K562 (cell line): ENCODE data around the gene DYNC1H1. TPM values are rescaled to one million over a fixed set of nuclear protein-coding genes. Genes with fewer than 3 reads are reported as not detected.

Experiments
- ATAC-seq: fragments of 200-7000 bp; cut with Tn5 transposase; 3 replicates; pipeline ENCODE4 v1.9.1; 2020; ENCODE audit warnings: moderate library complexity
- BruUV-seq: library from RNA; stranded (reverse); fragments of 400-500 nt; replicated peaks from 2 replicates; lab custom pipeline; 2021; lab: Mats Ljungman, UMichigan
- CTCF ChIA-PET: fragments of 300-600 bp; formaldehyde crosslinking; extraction: SDS; loops from one replicate; lab custom pipeline; 2021; ENCODE audit warnings: low intra/inter-chr PET ratio; lab: Yijun Ruan, JAX
- POLR2A ChIA-PET: fragments of 300-600, 350-650 bp; sonication (Branson Sonifier 250); formaldehyde crosslinking; extraction: SDS; loops from one replicate; lab custom pipeline; 2021; ENCODE audit warnings: antibody characterized with exemption, inconsistent platforms; lab: Yijun Ruan, JAX
- DNase-seq, 4 experiments: peaks; one replicate each; pipeline versions ENCODE4 v3.0.0 to v3.0.0-alpha.2; 2011 to 2018; ENCODE audit warnings: low spot score in 3 of 4, mixed read lengths in 3 of 4; ENCODE audit errors: extremely low read depth in 1 of 4
- FAIRE-seq: peaks from 2 replicates; lab custom pipeline; 2011; peaks lifted over from hg19 to GRCh38; lab: Jason Lieb, UNC
- H2AFZ ChIP-seq: 2 replicates; pipeline ENCODE4 v1.6.0; 2011; ENCODE audit warnings: low read depth, low read length, control low read depth, inconsistent platforms
- H3K27ac ChIP-seq: fragments of 200-600 bp; 3 replicates; pipeline ENCODE4 v1.8.0; 2011; ENCODE audit warnings: low read depth, mild to moderate bottlenecking, control low read depth, inconsistent platforms, low read length, moderate library complexity, mixed read lengths; ENCODE audit errors: extremely low read depth
- H3K27me3 ChIP-seq, 2 experiments: fragments of 300-600 bp in 1 of 2; 2 replicates in 1 of 2; 3 replicates in 1 of 2; pipeline versions ENCODE4 v1.6.0 to v1.8.0; 2011; ENCODE audit warnings: inconsistent platforms in 2 of 2, low read length in 2 of 2, mild to moderate bottlenecking in 1 of 2, mixed read lengths in 1 of 2, moderate library complexity in 1 of 2; ENCODE audit not compliant: control insufficient read depth in 2 of 2, insufficient read depth in 2 of 2
- H3K36me3 ChIP-seq: fragments of 300-600 bp; 3 replicates; pipeline ENCODE4 v1.8.0; 2011; ENCODE audit warnings: mild to moderate bottlenecking, low read length, inconsistent platforms; ENCODE audit not compliant: control insufficient read depth, insufficient read depth
- H3K4me1 ChIP-seq, 2 experiments: fragments of 200-600 bp in 1 of 2; replicated peaks in 1 of 2; 2 replicates in 1 of 2; 3 replicates in 1 of 2; pipeline versions ENCODE4 v1.5.1 to v1.8.0; 2011; ENCODE audit warnings: inconsistent platforms in 2 of 2, low read length in 2 of 2, mild to moderate bottlenecking in 1 of 2, mixed read lengths in 1 of 2, moderate library complexity in 1 of 2; ENCODE audit not compliant: control insufficient read depth in 2 of 2, insufficient read depth in 2 of 2
- H3K4me2 ChIP-seq: 2 replicates; pipeline ENCODE4 v1.6.1; 2011; ENCODE audit warnings: low read length, control low read depth, inconsistent platforms, mixed read lengths; ENCODE audit not compliant: insufficient read depth
- H3K4me3 ChIP-seq: fragments of 200-600 bp; sonication (generic), shearing (Covaris generic); 2 replicates; pipeline ENCODE4 v1.5.1; 2016; ENCODE audit warnings: control low read depth, inconsistent platforms
- H3K79me2 ChIP-seq: fragments of 200-600 bp; 3 replicates; pipeline ENCODE4 v1.8.0; 2011; ENCODE audit warnings: low read length, inconsistent platforms; ENCODE audit not compliant: control insufficient read depth, insufficient read depth
- H3K9ac ChIP-seq, 2 experiments: 2 replicates each; pipeline versions ENCODE4 v1.6.0 to v1.6.1; 2011; ENCODE audit warnings: low read depth in 2 of 2, low read length in 2 of 2, control low read depth in 1 of 2, inconsistent platforms in 1 of 2, mild to moderate bottlenecking in 1 of 2, mixed read lengths in 1 of 2; ENCODE audit not compliant: insufficient read depth in 1 of 2
- H3K9me1 ChIP-seq: one replicate; pipeline ENCODE4 v1.6.0; 2011; ENCODE audit warnings: inconsistent platforms, mild to moderate bottlenecking, low read length, moderate library complexity; ENCODE audit not compliant: control insufficient read depth, insufficient read depth
- H3K9me3 ChIP-seq: replicated peaks from 2 replicates; pipeline ENCODE4 v1.5.1; 2011; ENCODE audit warnings: low read depth, low read length, inconsistent platforms; ENCODE audit not compliant: control insufficient read depth, insufficient read depth
- H4K20me1 ChIP-seq: replicated peaks from 2 replicates; pipeline ENCODE4 v1.6.1; 2011; ENCODE audit warnings: low read length, inconsistent platforms, mixed read lengths; ENCODE audit not compliant: control insufficient read depth, insufficient read depth
- CEBPZ ChIP-seq: fragments of 150-350 bp; IDR thresholded peaks from 2 replicates; pipeline ENCODE4 v1.6.1; 2014; ENCODE audit warnings: low read depth, mild to moderate bottlenecking, low read length, borderline replicate concordance
- CSDE1 ChIP-seq, 2 experiments: fragments of 450-650 bp; IDR thresholded peaks; 2 replicates each; pipeline ENCODE4 v1.6.1; 2016; ENCODE audit warnings: mild to moderate bottlenecking in 1 of 2
- ESRRA ChIP-seq: fragments of 450-650 bp; IDR thresholded peaks from 2 replicates; pipeline ENCODE4 v1.6.1; 2014; ENCODE audit warnings: low read depth, mild to moderate bottlenecking, moderate library complexity, borderline replicate concordance
- ETV5 ChIP-seq: sonication (generic); formaldehyde crosslinking; IDR thresholded peaks from 2 replicates; pipeline ENCODE4 v1.4.0; 2020; ENCODE audit warnings: low read depth, mild to moderate bottlenecking, missing genetic modification reagents
- NFE2L1 ChIP-seq: fragments of 450-650 bp; IDR thresholded peaks from 2 replicates; pipeline ENCODE4 v1.6.1; 2016; ENCODE audit warnings: missing genetic modification characterization, low read depth, mild to moderate bottlenecking, missing compliant biosample characterization, moderate library complexity, borderline replicate concordance
- POLR2AphosphoS2 ChIP-seq: IDR thresholded peaks from 2 replicates; pipeline ENCODE4 v1.6.1; 2012; ENCODE audit warnings: low read length, improper control_type of control experiment
- REST ChIP-seq, 2 experiments: fragments of 450-650 bp; formaldehyde crosslinking in 1 of 2; IDR thresholded peaks; 2 replicates each; pipeline versions ENCODE4 v1.4.0 to v1.6.1; 2014 to 2020; ENCODE audit warnings: mild to moderate bottlenecking in 2 of 2, borderline replicate concordance in 1 of 2, low read depth in 1 of 2
- TRIM24 ChIP-seq, 2 experiments: fragments of 450-650 bp; IDR thresholded peaks; 2 replicates each; pipeline ENCODE4 v1.6.1; 2016
- WGBS: fragments of 100-300 bp; shearing (Covaris generic); methylation state at CpG from one replicate; pipeline ENCODE4 v1.1.6; 2016; ENCODE audit warnings: low coverage, mixed read lengths; ENCODE audit not compliant: insufficient coverage; ENCODE audit errors: missing lambda C conversion rate; 5-methylcytosine and 5-hydroxymethylcytosine counted together
- in situ Hi-C: fragments of 300-500 bp; cut with MboI; formaldehyde crosslinking; loops from 4 replicates; pipeline ENCODE4 v1.15.0; 2018; ENCODE audit warnings: inconsistent platforms, mixed read lengths
- intact Hi-C: fragments of 100-400 bp; cut with micrococcal nuclease; formaldehyde crosslinking; loops from 2 replicates; pipeline ENCODE4 v1.14.2; 2022
- polyA plus RNA-seq, 8 experiments: library from polyadenylated mRNA; depleted of rRNA in 4 of 8; stranded (reverse) in 5 of 8; unstranded in 3 of 8; fragments of >200 nt; fragmentation: Nextera tagmentation in 2 of 8; fragmentation: Illumina TruSeq in 1 of 8; extraction: Ambion mirVana in 2 of 8; extraction: Trizol in 1 of 8; gene quantifications; 2 replicates each; pipeline versions ENCODE4 v1.2.1 to v1.2.3, GENCODE V29; 2011 to 2014; ENCODE audit warnings: inconsistent platforms in 1 of 8, missing spikeins in 1 of 8
- total RNA-seq, 7 experiments: library from RNA; depleted of rRNA in 6 of 7; stranded (reverse); fragments of >200 nt in 6 of 7; fragmentation: Illumina TruSeq in 2 of 7; extraction: Trizol in 2 of 7; gene quantifications; 2 replicates each; pipeline versions ENCODE4 v1.2.1 to v1.2.3, GENCODE V29; 2011 to 2021; ENCODE audit warnings: low replicate concordance in 1 of 7

Gene DYNC1H1
- total and polyA plus RNA-seq, 9 of the 15 experiments (the other 6 are each of a cell fraction or from before 2014, with no cell fraction given), result 31.9 to 335 (median 115) TPM

- no peak overlapping the region for H3K4me2 ChIP-seq
- ChIA-PET CTCF (interaction anchor here (0.6 to 2.0 kb wide), 7 partner anchors 50 to 340 kb away, joined by 3 to 18 read pairs (median 5); no protein-coding TSS in a partner anchor), POLR2A (interaction anchor here (0.5 to 1.4 kb wide), 4 partner anchors 9 to 452 kb away, joined by 3 to 4 read pairs (median 3); partner anchors contain the start of gene HSP90AA1)
- no peak overlapping the region for H3K27ac ChIP-seq
- no TSS peak for BruUV-seq
- H3K27me3 ChIP-seq, result no peaks in the 10 kb centered on the region
- no peak overlapping the region for H3K4me3 ChIP-seq
- in situ Hi-C loops (no loop called here), intact Hi-C loops (loop anchor here (1.0 to 5.0 kb wide), 2 partner anchors 50 to 84 kb away; partner anchors contain the start of gene DYNC1H1)
- no peak overlapping the region for H3K9ac ChIP-seq
- no peaks in the 10 kb centered on the region for H3K9me1 ChIP-seq
- WGBS, result 45% methylated on average over 14 of the region's 23 CpGs
- no peaks in the 10 kb centered on the region for H3K9me3 ChIP-seq
- H2AFZ ChIP-seq, result no peak overlapping the region
- ATAC-seq (peak; percentile 100), DNase-seq (peak; percentile 74 to 83 (median 80)), FAIRE-seq (peak; percentile 84)
- no peaks in the 10 kb centered on the region for H3K79me2 ChIP-seq
- peaks cover 0 to 11% of the 10 kb centered on the region in 2 experiments; a peak in 2 of 5 replicates for H3K4me1 ChIP-seq
- peaks cover 80% of the 10 kb centered on the region for H3K36me3 ChIP-seq
- H4K20me1 ChIP-seq, result no peaks in the 10 kb centered on the region
- TF ChIP-seq POLR2AphosphoS2, result peak; percentile 44; the same call in 1 of the 2 replicates
- no peak for TF ChIP-seq ETV5 (CRISPR knock-in tag)
- TF ChIP-seq ESRRA, result no peak
- no peak for TF ChIP-seq CSDE1 (IDR thresholded peaks at IDR 0.05)
- TF ChIP-seq REST (IDR thresholded peaks at IDR 0.05; ENCODE audit: borderline replicate concordance), result peak; percentile 78
- no peak for TF ChIP-seq REST (CRISPR knock-in tag; IDR thresholded peaks at IDR 0.05; ENCODE audit: low read depth)
- TF ChIP-seq NFE2L1 (tag), result no peak
- no peak for TF ChIP-seq CEBPZ
- TF ChIP-seq TRIM24 (IDR thresholded peaks at IDR 0.05), result 0 out of 4 replicates have a peak, but pooled peaks of 1 of the 2 experiments have one; percentile 9
These were observed 82.2 kb downstream of the DYNC1H1 start for GRCh38 chr14:102046337-102047278.
